DMS 273 (cell line): ENCODE data around the gene SLC35F1.

Experiments
- DNase-seq: peaks from one replicate; lab custom pipeline; 2025; ENCODE audit not compliant: unreplicated experiment; lab: John Stamatoyannopoulos, UW

The SLC35F1 gene

DNA sequence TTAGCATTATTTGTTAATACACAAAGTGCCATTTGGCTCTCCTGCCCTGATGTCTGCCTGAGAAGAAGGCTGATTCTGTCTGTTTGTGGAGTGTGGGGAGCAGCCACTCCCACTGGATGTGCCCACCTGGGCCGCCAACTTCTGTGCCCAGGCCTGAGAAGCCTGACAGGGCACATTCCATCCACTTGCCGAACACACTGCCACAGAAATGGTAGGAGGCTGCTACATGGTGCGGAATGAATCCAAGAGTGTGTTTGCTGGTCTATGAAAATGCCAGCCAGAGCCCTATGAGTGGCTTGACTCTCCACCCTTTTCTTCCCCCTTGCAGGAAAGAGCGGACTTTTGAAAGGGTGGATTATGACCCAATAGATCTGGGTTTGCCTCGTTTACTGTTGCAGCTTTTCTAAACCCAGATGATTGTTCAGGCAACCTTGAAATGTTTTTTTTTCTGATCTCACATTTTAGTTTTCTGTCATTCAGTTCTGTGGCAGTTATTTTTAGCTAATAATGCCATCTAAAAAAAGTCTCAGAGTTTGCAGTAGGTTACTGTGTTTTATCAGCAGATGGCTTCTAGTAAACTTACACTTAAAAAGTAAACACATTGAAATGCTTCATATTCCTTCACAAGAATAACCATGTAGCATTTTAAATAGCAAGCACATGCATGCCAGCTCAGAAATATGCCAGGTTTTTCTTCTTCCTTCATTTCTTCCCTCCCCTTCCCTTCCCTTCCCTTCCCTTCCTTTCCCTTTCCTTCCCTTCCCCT, 196.5 kb downstream of the SLC35F1 start:
- no peak for DNase-seq

DNA sequence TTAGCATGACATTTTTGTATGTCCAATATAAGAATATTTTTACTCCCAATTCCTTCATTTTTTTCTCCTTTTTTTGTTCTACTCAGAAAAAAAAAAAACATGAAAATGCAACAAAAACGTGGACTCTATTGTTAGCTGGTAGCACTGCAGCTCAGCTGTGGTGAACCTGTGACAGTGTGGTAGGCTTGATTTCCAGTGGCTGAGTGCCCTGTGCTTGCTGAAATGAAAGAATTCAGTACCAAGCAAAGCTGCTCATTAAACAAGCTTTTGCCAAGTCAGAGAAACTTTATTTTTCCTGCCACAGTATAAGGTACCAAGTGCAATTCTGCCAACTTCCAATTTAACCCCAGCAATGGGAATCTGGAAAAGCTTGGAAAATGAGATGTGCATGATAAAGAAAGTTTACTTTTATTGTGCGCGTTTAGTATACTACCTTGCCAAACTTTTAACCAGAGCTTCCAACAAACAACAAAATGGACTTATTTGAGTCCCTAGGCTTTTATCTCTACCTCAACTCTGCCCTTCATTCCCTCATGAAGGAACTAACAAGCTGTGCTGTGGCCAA, 215.2 kb downstream of the SLC35F1 start:
- DNase-seq, result no peak

DNA sequence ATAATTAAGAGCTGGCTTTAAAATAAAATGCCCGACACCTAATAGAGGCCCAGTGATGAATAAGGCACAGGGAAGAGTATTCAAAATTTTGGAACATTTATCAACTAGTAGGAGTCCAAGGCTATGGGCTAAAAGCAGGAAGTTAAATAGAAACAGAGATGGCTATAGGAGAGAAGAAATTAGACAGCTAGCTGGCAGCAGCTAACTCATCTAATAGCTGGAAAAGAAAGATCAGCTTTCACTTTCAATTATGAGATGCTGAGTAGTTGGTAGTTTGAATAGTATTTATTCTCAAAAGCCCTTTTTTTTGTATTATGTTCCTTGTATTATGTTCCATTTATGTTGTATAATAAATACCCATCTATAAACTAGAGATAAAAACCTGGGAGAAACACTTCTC, 215.7 kb downstream of the SLC35F1 start:
- DNase-seq, result no peak

DNA sequence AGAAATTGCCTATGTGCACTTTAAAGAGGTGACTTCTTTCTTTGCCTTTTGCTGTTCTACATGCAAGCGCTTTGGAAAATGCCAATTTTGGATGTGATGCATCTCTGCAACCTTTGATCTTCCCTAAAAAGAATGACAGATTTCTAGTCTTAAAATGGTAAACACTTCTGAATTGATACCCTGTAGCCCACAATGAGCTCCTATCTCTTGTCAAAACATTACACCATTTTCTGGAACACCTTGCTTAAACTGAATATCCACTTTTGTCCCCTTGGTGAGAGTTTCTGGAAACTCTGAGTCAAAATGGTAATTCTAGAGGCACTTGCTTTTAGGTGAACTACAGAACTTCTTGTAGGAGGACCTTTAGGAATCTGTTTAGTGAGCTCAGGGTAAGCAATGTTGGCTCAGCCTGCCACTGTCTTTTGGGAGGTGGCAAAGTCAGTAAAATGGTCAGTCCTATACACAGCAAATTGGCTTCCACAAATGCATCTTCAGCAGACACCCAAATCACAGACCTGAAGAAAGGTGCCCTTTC, 216.5 kb downstream of the SLC35F1 start:
- DNase-seq, result no peak

DNA sequence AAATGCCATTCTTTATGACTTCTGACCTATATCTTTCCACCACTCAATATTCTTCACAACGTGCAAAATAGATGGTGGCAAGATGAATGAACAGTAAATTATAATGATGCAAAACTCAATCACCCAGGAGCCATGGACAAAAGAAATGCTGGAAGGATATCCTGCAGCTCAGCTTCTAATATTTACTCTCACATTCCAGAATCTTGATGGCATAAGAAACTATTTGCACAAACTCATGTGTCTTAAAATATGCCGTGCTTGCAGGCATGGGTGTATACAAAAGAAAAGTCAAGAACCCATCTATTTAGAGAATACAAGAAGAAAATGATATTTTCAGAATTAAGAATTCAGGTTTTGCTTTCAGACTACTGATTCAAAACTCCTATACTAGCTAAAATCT, 217.8 kb downstream of the SLC35F1 start:
- no peak for DNase-seq

DNA sequence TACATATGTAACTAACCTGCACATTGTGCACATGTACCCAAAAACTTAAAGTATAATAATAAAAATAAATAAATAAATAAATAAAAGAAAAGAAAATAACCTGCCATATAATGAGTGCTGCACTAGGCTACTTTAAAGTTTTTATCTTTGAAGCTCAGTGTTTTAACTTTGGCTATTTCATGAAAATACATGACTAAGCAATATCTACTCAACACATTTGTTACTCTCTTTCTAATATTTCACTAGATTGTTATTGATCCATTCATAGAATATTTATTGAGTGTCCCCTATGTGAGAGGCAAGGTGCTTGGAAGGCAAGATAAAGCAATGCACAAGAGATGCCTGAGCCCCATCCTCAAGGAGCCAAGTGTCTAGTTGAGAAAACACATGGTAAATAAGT, 221.7 kb downstream of the SLC35F1 start:
- DNase-seq, result no peak

DNA sequence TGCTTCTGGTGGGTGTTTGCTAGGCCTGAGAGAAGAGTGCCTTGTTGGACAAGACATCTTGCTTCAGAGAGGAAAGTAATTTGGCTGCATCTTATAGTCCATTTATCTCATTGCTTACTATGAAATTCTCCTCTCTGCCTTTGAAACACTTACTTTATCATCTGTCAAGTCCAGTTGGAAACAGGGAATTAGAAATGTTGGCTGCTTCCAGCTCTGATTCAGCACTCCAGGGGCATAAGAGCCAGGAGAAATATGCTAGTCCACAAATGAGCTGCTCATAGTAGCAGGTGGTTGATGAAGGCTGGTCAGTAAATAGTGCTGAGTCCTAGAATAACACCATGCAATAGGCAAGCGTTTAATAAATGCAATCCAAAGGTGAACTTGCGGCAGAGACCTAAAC, 227.1 kb downstream of the SLC35F1 start:
- no peak for DNase-seq

DNA sequence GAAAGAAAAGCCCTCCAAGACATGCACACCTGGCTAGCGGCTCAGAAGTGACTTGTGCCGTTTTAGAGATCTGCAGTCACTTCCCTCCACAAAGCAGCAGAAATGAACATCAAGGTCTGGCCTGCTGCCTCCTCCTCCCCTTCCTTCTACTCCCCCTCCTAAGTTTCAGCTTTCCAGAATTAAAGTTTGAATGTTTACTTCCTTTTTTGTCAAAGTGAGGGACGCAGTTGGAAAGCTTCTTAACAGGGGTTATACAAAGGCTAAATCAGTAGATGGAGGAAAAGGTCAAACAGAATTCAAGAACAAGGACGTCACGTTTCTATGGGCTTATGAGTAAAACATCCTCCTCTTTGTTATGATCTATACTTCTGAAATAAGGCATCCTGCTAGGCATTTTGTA, 227.7 kb downstream of the SLC35F1 start:
- no peak for DNase-seq

DNA sequence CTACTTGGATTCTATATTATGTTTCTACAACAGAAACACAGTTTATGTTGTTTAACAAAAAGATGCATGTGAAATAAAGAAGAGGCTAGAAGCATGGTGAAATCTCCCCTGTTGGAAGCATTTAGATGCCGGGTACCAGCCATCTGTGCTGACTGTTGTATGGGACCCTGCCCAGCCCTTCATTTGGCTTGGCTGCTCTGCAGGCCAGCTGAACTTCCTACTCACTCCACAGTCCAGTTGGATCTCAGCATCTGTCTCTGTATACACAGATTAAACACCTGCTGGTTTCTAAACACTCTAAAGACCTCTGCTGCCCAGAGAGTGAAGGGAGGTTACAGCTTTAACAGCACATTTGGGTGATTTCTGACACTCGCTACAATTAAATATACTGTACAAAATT, 228.3 kb downstream of the SLC35F1 start:
- peak; percentile 4 for DNase-seq

DNA sequence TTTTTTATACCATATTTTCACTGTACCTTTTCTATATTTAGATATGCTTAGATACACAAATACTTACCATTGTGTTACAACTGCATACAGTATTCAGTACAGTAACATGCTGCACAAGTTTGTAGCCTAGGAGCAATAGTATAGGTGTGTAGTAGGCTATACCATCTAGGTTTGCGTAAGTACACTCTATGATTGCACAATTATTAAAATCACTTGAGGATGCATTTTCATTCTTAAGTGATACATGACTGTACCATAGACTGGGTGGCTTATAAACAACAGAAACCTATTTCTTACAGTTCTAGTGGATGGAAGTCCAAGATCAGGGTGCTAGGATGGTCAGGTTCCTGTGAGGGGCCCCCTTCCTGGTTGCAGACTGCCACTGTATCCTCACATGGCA, 234.1 kb downstream of the SLC35F1 start:
- DNase-seq, result no peak

DNA sequence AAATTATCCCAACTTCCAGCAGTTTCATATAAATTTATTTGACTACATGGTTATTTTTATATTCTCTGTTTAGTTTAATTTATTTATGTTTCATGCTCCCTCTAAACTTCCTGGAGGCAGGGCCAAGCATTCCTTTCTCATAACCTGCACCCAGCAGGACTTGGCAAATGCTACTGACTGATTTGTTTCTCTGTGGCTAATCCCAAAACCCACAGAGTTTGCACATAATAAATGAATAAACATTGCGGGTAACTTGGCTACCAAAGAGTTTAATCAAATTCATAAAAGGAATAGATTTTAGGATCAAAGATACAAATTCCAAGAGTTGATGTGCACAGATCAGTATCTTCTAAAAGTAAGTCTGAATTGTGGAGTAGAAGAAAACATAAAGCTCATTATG, 239.5 kb downstream of the SLC35F1 start:
- no peak for DNase-seq

DNA sequence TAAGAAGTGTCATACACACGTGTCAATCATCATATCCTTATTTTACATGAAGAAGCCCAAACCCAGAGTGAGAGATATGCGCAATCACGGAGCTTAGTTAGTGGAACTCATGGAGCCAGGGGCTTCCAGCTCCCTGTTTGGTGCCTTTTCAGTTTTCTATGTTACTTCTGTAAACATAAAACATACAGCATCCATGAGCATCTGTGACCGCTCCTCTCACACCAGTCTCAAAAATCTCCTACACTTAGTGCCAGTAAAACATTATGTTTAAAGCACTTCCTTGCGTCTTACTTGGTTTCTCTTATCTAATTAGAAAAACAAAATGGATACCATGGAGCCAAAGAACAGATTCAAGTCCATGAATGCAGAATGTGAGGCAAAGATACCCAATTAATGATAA, 240.4 kb downstream of the SLC35F1 start:
- DNase-seq, result no peak

DNA sequence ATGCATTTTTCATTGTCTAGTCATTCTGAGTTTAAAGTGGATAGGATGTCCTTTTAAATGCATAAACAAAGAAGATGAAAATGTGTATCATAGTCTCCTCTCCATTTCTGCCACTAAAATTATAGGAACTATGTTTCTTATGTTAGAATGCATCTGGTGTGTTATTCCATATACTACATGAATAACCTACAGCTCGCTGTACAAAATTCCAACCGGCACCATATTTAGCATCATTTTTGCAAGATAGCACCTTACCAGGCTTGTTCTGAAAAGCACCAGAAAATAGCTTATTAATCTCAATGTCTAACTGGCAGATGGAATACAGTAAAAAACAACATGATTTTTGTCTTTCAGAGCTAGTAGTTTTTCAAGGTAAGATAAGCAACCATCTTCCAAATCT, 241.5 kb downstream of the SLC35F1 start:
- DNase-seq, result no peak

DNA sequence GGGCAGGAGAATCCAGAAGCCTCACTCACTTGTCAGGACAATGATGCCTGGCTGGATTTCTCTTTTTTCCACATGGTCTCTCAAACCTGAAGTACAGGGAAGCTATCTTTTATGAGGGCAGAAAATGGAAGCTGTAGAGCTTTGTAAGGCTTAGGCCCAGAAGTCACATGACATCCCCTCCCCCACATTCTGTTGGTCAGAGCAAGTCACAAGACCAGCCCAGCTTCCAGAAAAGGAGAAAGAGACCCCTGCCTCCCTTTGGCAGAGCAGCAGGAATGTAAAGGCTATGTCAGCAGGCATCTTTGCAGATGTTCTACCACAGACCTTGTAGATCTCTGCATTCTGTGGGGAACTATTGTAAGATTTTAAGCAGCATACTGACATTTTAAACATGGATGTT, 245.5 kb downstream of the SLC35F1 start:
- DNase-seq, result no peak

DNA sequence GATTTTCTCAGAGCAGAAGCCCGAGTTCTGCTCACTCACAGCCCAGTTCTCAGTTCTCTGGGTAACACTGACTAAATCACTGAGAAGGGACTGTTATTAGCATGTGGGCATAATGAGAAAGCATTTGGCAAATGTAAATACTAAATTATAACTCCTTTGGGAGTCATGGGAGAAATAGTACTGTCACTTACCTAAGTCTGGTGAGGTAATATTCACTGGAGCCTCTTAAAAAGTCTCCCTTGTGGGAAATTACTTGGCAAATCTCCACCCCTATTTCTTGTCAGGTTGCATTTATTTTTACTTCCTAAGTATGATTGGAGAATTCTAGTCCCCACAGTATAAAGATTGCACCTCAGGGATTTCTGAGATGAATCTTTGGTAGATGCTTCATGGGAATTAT, 254.3 kb downstream of the SLC35F1 start:
- DNase-seq, result no peak

DNA sequence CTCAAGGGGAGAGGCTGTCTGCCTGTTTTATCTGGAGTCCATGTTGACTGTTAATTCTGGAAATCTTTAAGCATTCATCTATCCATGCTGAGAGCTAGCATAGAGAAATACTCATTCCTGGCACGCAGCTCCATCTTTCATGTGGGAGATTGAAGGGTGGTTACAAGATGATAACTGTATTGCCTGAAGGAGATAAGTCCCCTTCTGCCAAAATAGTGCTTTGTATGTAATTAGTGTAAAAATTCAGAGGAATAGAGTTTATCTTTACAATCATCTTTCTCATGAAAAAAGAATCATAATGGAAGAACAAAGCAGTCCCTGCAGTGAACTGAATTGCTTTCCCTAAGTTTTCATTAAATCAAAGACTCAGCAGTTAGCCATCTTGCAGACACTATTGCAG, 256.5 kb downstream of the SLC35F1 start:
- no peak for DNase-seq

DNA sequence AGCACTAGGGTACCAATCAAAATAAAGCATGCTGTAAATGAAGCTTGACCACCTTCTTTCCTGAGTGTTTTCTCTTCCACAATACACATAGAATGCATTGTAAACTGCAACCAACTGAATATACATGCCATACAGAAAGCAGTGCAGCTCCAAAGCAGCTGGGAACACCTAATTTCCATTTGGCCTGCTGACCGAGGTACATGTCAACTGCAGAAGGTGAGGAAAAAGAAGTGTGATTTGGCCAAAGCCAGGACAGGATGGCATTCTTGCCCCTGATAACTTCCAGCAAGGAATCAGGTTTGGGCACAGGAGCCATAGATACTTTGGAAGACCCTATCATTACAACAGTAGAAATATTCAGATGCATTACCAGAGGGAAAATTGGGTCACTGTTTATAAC, 258.4 kb downstream of the SLC35F1 start:
- DNase-seq, result no peak

DNA sequence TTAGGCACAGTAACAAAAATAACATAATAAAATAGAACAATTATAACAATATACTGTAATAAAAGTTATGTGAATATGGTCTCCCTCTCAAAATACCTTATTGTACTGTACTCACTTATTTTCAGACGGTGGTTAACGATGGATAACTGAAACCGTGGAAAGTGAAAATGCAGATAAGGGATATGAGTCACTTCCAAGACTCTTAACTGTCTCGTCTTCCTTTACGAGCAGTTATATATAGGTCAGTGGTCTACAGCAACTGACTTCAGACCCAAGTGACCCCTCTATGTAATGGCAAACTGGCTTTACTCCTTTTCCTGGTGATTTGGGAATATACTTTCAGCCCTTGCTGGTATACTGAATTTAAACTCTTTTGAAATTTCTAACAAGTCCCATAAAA, 261.4 kb downstream of the SLC35F1 start:
- no peak for DNase-seq

DNA sequence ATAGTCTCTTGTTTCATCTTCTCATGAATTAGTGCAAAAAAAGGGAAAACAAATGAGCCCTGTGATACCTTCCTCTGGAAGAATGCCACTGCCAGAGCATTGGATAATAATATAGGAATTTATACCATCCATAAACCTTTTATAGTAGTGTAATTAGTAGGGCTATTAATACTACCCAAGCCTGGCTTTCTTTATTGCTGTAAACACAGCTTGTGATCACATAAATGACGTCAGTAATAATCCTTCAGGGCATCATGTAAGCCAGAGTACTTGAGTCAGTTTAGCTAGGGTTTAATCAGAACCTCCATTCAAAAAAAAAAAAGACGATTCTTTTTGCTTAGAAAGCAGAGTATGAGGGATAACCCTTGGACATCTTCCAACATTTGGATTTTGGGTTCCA, 264.8 kb downstream of the SLC35F1 start:
- DNase-seq, result no peak

DNA sequence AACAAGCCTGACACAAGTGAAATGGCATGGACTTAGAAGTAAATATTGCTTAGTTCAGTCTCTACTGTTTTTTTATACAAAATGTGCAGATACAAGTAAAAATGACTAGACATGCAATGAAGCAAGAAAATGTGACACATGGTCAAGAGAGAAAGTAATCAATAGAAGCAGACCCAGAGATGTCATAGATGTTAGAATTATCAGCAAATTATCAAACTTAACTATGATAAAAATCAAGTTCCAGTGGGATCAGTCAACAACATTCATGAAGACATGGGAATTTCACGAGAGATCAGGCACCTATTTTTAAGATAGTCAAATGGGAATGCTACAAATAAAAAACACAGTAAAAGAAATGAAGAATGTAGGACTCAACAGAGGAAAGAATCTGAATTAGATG, 267.0 kb downstream of the SLC35F1 start:
- DNase-seq, result no peak

DNA sequence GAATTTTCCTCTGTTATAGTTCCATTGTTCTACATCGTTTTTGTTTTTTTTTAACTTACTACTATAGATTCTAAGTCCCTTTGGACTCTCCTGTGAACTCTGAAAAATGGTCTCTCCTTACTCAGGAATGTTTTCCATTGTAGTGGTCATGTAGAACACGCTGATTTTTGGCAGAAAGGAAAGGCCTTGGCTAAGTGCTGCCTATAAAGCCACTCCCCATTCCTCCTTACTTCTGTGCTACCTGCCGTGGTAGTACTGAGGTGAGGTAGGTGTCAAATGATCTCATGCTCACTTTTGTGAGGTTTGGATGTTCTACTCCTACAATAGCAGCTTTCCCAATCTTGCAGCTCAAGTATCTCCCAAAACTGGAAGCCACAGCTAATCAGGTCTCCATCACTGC, 270.7 kb downstream of the SLC35F1 start:
- DNase-seq, result no peak

DNA sequence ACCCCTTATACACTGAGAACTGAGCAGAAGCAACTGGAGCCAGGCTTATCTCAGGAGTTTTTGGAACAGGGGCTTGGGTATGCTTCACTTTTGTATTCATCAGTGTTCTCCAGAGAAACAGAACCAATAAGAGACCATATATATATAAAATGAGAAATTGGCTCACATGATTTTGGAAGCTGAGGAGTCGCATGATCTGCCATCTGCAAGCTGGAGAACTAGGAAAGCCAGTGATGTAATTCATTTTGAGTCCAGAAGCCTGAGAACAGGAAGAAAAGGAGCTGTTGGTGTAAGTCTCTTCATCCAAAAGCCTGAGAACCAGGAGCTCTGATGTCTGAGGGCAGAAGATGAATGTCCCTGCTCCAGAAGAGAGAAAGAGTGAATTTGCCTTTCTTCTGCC, 272.0 kb downstream of the SLC35F1 start:
- DNase-seq, result no peak
